Hematopoietic multipotent progenitor cell treated with erythropoietin and hydrocortisone succinate and interleukin-3 and kit ligand, for 15 days (in vitro differentiated cells): Measurements from ENCODE around the gene BMF.

ENCODE experiments used
- DNase-seq: peaks from one replicate; pipeline ENCODE4 v3.0.0-alpha.2; 2015; ENCODE audit warnings: low spot score

Gene BMF

DNA sequence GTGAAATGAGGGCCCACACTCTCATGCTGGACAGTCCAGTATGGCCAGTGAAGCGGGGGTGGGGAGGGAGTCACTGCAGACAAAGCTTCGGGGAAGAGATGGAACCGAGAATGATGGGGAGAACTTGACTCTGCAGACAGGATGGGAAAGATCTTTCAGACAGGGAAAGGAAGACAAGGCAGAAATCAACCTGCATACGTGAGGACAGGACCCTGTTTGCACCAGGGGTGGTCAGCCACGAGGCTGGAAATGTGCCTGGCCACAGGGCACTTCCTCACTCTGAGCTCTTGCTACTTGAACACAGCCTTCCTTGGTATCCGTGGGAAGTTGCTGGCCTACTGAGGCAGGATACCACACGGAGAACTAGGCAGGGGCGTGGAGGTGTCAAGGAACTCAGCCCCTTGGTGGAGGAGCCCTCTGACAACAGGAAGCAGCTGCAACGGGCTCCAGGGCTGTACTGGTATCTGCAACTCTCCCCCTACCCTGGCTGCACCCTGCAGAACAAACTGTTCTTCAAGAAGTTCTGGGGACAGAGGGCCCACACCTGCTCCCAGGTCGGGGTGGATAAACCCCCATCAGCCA, 60.4 kb downstream of the BMF start:
- DNase-seq: no peak

DNA sequence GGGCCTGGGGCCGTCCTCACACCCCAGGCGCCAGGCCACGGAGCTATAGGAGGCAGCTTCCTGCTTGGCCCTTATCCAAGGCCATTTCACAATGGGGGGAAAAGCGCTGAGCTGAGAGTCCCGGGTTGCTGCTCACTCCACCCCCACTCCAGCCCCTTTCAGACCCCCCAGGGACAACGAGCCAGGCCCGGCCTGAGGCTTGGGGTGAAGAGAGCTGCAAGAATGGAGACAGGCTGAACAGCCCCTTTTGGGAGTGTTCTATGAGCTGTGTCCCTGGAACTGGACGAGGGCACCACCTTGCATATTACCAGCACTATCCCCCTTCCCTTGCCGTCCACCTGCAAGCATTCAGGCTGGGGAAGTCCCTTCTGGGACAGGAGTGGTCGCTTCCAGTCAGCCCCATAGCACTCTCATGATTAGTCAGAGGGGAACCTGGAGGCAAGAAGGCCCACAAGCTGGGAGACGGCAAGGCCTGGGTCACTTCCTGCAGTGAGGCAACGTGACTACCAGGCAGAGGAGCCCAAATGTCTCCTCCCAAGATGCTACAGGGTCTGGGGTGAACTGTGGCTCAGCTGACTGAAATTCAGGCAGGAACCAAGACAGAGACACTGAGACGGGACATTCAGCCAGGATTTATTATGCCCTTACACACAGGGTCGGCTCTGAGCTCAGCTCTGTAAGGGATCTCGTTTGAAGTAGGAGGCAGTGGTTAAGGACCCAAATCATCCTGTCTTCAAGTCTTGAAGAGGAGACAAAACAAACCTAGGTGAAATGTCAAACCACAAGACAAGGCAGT, 61.1 kb downstream of the BMF start:
- DNase-seq: no peak

- DNase-seq: no peak
Measured at GRCh38 chr15:40046721-40047414, 61.8 kb downstream of the BMF start.

DNA sequence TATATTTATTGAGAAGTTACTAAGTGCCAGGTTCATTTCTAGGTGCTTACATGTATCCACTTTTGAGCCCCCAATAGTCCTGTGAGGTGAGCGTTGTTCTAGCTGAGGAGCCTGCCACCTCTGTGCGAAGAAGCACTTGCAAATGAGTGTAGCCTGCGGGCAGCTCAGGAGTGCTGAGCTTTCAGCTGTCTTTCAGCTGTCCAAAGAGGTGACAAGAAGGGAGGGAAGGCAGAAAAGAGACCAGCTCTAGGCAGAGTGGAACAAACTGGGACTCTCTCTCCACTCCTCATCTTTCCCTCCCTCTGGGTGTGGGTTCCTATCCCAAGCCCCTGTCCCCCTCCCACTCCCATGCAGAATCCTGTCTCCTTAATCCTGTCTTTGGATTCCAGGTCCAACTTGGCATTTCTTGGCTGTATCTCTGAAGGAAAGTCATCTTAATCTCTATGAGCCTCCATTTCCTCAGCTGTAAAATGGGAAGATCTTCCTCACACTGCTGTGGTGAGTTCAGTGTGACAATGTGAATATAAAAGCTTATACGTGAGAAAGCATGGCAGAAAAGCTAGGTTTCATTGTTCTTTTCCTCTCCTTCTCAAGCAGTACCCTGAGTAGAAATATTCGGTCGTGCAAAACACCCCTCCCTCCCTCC, 63.0 kb downstream of the BMF start:
- no peak for DNase-seq

GRCh38 chr15:40044717-40045571, 63.7 kb downstream of the BMF start:
- peak; percentile 83 for DNase-seq

DNA sequence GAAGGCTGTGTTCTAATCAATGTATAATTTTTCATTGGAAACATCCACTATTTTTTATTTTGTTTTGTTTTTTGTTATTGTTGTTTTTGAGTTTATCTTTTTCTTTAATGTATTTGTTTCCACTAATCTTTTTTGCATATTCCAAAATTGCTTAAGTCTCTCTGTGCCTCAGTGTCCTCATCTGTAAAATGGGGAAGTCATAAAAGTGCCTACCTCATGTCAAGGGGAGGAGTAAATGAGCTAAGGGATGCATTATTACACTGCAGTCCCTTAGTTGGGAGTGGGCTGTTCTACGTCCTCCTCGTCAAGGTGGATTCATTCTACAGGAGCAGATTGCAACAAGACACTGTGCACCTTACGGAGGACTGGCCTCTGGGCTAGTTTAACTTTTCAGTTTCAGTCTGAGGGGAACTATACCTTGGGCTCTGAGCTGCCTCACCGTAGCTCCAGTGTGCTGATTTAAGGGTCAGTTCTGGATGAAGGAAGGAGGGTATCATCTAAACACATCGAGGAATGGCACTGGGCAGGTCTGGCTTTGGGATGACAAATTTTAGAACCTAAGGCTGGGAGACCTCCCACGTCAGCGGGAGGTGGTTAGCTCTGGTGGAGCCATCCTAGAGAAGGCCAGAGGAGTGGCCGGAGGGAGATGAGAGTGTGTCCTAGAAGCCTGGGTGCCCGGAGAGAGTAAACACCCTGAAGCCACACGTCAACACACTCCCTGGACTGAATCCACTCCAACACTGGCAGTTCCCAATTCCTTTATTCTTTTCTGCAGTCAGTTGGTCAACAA, 64.6 kb downstream of the BMF start:
- DNase-seq: no peak

DNA sequence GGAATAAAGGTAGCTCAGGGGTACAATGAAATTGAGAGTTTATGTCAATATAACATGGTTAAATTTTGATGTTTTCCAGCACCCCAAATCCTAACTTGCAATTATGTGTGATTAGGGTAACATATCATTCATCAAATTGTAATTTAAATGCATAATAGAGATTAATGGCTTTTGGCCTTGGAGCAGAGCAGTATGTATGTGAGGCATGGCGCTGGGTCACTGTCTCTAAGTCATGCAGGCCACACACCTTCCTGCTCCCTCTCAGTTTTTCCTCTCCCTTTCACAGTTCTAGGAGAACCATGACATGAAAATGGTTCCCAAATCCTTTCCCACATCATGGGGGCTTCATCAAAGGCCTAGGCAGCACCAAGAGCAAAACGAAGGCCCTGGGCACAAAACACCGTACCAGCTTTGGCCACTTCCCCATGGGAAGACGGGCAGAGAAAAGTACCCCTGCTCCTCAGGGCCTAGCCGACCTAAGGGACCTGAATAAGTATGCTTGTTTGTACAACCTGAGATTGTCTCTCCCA, 65.8 kb downstream of the BMF start:
- no peak for DNase-seq

GRCh38 chr15:40040770-40041169, 67.9 kb downstream of the BMF start:
- no peak for DNase-seq

- no peak for DNase-seq
Measured at GRCh38 chr15:40040293-40040635, 68.4 kb downstream of the BMF start.

GRCh38 chr15:40038638-40039543, 69.8 kb downstream of the BMF start, which contains the start of gene SRP14:
Gene SRP14, minus strand, starts transcription at chr15:40039181. Its CDS starts 65 bp downstream, at chr15:40039116.
- peak; percentile 85 for DNase-seq

DNA sequence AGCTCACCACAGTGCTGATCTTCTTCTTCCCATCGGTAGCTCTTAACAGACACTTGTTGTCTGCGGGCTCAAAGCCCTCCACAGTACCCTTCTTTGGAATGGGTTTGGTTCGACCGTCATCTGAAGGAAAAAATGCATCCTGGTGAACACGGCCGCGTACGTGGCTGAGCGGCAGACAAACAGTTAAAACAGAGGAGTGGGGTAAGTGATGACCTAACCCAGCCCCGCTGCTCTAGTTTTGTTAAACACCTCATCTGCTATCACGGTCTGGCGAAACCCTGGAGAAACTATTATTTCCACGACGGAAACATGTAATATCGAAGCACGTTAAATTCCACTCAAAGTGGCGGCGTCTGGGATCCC, 70.4 kb downstream of the BMF start:
- DNase-seq: no peak
